ENCODE data around the gene CUL7. TPM values are rescaled to one million over a fixed set of nuclear protein-coding genes. Genes with fewer than 3 reads are reported as not detected.

CUL7 gene
- total and polyA plus RNA-seq, 9 of the 15 experiments (the other 6 are each of a cell fraction or from before 2014, with no cell fraction given): 0.44 to 20.1 (median 8.6) TPM

- TF ChIP-seq PATZ1 (CRISPR knock-in tag; IDR thresholded peaks at IDR 0.05; ENCODE audit: borderline replicate concordance) (peak; percentile 83; the same call in 1 of the 2 replicates), ZFP30 (CRISPR knock-in tag; IDR thresholded peaks at IDR 0.05; ENCODE audit: borderline replicate concordance) (no peak; the same call in 1 of the 2 replicates), THRAP3 (IDR thresholded peaks at IDR 0.05; ENCODE audit: borderline replicate concordance) (no peak), POLR2H (tag; IDR thresholded peaks at IDR 0.05; ENCODE audit: low read depth) (peak; percentile 89), HNRNPL (IDR thresholded peaks at IDR 0.05; ENCODE audit: low read depth, low read length) (peak; percentile 100), TCF15 (CRISPR knock-in tag; IDR thresholded peaks at IDR 0.05) (no peak), MITF (IDR thresholded peaks at IDR 0.05) (peak; percentile 35; the same call in 1 of the 2 replicates), ZNF583 (CRISPR knock-in tag; IDR thresholded peaks at IDR 0.05) (peak; percentile 80), THAP12 (CRISPR knock-in tag; IDR thresholded peaks at IDR 0.05) (peak; percentile 96), CREB3 (tag; conservative IDR thresholded peaks at IDR 0.05; ENCODE audit: low read depth) (no peak), HNRNPK (IDR thresholded peaks at IDR 0.05; ENCODE audit: low read depth, low read length, poor library complexity, severe bottlenecking) (no peak), GTF3C2 (IDR thresholded peaks at IDR 0.05; ENCODE audit: borderline replicate concordance, extremely low read depth, insufficient read length) (no peak), SMARCB1 (IDR thresholded peaks at IDR 0.05; ENCODE audit: insufficient read length, low read depth) (peak; percentile 61)
These were observed at the start of gene CUL7 (continued) for GRCh38 chr6:43053545-43054205.
